ENCODE measurements around the gene NAA20.

The NAA20 gene, protein sequence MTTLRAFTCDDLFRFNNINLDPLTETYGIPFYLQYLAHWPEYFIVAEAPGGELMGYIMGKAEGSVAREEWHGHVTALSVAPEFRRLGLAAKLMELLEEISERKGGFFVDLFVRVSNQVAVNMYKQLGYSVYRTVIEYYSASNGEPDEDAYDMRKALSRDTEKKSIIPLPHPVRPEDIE

DNA sequence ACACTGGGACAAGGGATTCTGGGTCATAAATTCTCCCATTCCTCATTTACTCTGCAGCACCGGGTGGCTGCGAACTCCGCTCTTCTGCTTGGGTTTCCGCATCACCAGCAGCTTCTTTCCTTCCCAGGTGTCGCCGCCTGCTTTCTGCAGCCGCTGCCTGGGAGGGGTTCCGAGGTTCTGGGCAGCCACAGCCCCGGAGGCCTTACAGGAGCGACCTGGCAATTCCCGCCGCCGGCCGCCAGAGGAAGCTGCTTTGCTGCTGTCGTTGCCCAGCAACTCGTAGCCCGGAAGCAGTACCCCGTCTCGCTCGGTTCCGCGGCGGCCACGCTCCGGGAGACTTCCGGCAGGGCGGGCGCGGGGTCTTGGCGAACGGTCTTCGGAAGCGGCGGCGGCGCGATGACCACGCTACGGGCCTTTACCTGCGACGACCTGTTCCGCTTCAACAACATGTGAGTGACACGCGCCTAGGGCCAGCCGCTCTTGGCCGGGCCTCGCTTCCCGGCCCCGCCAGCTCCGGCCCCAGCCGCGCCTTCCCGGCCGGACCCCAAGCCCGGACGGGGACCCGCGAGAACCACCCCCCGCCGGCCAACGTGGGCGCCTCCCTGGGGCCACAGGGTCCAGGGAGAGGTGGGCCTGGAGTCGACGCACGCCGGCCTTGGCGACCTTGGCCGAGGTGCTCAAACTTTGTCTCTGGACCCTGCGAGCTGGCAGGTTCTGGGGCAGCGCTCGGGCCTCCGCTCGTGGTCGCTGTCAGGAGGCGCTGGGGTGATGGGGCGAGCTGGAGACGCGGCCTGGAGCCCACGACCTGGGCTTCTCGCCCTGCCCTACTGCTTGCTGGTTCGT, at the start of gene NAA20:
NAA20 (plus strand) TSS at position 362 of the 843 bp plus-strand sequence; CDS start at position 397, 35 bp downstream.
- peak; percentile 93 for DNase-seq

DNA sequence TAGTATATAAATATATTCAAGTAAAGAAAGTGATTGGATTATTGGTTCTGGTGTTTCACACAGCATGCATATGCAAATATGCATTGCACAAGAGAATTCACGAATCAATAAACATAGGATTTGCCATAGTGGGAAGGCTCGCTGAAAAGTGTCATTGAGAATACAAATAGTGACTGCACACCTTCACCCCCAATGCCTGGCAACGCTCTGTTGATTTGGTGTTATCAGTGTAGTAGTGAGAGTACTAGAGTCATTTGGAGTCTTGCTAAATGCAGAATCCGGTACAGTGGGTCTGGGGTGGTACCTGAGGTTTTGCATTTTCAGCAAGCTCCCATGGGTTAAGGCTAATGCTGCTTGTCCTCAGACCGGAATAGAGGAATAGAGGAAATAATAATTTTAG, 49.7 kb upstream of the NAA20 start:
- DNase-seq: no peak

DNA sequence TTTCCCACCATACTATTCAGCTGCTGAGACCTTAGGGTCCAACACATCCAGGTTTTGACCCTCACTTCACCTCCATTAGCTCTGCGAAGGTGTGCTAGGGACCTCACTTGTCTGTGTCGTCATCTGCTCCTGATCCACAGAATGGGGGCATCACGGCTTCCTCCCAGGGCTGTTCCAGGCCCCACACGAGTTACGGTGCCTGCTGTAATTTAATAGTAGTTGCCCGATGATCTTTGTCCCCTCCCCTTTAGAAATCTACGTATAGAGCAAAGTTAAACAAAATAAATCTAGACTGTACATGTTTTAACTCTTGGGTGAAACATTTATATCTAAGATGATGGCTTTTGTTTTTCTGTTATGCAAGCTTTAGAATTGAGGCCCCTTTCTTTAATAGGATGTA, 49.1 kb upstream of the NAA20 start:
- DNase-seq: no peak

DNA sequence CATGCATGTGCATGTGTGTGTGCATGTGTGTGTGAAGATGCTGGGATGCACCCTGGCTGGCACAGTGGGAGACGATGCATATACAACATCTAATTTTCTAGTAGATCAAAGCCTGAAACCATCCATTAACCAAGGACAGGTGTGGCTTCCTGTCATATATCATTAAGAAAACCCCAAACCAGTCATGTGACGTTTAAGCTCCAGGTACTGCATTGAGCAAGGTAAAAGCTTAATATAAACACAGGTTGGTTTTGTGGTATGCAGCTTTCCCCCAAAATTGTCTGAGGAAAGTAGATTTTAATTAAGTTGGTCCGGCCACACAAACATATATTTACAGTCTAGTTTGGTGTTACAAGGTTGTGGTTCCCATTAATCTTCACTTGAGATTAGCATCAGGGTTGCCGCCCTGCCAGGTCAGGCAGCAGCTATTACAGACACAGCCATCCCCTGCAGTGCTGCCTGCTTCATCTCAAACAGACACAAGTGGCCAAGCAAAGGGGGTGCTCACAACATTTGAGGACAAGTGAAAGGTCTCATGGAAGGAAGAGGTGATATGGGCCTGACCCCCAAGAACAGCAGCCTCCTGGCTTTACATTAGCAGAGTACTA, 48.6 kb upstream of the NAA20 start:
- DNase-seq: no peak

DNA sequence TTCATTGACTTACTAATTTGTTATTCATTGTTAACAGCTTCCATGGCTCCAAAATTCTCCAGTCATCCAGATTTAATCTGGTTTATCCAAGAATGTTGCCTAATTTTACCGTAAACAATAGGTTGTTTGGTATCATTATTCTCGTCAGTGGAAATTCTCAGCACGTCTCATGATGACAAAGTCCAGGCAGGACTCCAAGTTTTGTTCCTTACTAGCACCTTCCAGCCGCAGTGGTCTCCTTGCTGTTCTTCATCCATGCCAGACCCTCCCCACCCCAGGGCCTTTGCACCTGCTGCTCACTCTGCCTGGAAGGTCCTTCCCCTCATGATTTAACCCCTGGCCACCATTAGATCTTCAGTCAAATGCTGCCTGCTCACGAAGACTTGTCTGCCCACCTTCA, 48.1 kb upstream of the NAA20 start:
- no peak for DNase-seq

DNA sequence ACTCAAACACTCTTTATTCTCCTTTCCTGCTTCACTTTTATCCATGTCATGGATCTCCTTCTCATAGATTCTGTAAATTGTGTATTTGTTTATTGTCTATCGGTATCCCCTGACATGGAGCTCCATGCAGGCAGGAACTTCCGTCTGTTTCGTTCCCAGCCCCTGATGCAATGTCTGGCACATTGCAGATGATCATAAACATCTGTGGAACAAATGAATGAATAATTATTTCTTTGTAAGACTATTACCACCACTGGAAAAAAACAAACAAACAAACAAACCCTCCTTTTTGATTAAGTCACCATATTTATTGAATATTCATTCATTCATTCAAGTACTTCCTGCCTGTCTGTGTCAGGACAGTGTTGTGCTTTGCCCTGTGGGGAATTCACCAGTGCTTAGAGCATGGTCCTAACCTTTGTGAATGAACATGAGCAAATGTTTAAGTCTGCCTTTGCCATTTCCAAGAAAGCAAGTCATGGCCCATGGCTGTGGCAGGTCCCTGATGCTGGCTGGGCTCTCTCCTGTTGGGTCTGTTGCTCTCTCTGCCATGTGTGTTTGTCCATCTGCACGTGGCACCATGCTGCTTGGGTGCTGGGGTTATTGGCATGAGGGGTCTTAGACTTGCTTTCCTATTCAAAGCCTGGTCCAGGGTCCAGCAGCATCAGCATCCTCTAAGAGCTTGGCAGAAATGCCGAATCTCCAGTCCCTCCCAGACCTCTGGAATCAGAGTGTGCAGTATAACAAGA, 47.5 kb upstream of the NAA20 start:
- DNase-seq: no peak

DNA sequence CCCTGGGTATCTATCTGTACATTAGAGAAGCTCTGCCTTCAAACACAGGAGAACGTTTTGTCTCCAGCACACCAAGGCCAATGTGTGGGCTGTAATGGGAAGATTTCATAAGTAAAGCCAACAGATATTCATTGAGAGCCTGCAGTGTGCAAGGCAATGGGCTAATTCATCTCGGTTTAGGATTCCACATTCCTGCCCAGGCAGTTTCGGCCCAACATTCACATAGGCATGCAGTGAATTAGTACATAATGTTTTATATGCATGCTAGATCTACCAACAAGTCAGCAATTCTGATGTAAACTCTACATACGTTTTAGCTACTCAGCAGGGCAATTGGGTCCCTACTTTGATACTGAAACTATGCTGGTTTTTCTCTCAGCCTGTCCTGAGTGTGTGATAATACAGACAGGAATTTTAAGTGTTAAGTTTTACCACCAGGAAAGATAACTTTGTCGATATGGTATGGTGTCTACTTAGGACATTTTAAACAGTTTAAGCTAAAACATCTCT, 46.9 kb upstream of the NAA20 start:
- DNase-seq: no peak

DNA sequence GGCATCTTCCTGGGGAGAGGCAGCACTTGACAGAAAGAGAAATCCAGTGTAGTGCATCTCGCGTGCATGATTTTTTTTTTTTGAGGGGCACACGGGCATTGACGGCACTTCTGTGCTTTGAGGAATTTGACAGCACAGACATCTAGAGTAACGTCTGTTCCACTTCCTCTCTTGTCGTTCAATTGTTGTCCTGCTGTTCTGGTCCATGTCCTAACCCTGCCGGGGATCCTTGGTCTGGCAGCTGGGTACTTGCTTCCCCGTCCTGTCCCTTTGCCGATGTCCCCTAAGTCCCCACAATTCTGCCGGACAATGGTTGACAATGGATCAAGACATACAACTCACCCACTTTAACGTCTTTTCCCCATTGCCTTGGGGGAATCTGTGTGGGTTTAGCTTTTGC, 46.0 kb upstream of the NAA20 start:
- DNase-seq: no peak

DNA sequence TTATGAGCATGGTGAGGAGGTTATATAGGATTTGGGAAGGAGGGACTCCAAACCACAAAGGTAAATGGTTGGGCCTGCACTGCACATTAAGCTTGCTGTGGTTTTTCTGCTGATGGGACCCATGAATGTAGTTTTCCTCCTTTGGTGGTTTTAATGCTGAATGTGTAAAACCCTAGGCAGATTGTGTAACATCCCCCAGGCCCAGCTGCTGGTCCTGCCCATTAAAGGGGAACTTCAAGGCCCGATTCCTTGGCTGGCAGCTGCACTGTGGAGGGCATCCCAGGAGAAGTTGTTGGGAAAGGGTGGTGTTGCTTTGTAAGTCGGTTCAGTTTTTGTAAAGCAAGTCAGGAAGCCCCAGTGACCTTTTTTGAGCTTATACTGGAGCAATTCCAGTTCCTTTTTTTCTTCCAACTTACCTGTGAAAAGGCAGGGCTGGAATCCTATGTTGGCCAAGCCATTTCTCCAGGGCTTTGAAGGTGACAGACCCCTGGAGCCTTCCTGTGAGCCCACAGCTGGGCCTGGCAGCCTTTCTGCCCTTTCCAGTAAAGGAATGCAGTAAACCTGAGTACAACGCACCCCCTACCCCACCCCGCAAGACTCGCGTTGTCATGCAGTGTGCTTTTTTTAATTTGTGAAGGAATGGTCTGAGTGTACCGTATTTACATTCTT, 43.1 kb upstream of the NAA20 start:
- no peak for DNase-seq

DNA sequence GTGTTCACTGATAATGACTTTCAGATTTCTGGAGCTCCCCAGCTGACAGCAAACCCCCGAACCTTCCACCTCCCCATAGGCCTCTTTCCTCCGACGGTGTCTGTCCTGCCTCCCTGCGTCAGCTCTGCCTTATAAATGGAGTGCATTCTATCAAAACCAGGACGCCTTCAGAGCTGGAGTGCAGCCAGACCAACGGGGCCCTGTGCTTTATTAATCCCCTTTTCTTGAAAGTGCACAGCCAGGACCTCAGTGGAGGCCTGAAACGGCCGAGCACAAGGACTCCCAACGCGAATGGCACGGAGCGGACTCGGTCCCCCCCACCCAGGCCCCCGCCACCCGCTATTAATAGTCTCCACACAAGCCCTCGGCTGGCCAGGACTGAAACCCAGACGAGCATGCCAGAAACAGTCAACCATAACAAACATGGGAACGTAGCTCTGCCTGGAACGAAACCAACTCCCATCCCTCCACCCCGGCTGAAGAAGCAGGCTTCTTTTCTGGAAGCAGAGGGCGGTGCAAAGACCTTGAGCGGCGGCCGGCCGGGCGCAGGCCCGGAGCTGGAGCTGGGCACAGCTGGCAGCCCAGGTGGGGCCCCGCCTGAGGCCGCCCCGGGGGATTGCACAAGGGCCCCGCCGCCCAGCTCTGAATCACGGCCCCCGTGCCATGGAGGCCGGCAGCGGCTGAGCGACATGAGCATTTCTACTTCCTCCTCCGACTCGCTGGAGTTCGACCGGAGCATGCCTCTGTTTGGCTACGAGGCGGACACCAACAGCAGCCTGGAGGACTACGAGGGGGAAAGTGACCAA, 42.3 kb upstream of the NAA20 start:
- DNase-seq: no peak

DNA sequence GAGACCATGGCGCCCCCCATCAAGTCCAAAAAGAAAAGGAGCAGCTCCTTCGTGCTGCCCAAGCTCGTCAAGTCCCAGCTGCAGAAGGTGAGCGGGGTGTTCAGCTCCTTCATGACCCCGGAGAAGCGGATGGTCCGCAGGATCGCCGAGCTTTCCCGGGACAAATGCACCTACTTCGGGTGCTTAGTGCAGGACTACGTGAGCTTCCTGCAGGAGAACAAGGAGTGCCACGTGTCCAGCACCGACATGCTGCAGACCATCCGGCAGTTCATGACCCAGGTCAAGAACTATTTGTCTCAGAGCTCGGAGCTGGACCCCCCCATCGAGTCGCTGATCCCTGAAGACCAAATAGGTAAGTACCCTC, 41.7 kb upstream of the NAA20 start:
- no peak for DNase-seq

DNA sequence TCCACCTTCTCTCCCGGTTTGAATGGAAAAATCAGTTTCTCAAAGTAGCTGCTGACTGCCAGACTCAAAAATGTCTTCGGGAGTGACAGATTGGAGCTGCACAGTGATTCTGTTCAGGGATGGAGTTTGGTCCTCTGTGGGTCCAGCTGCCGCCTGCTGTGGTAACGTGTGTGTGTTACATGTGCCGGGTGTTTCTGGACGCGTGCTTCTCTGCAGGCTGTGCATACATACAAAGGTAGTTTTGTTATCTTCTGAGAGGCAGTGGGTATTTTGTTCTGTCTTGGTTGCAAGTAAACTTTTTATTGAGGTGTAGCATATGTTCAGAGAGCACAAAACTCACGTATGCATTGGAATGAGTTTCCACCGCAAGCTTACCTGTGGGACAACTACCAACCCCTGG, 41.3 kb upstream of the NAA20 start:
- DNase-seq: no peak

DNA sequence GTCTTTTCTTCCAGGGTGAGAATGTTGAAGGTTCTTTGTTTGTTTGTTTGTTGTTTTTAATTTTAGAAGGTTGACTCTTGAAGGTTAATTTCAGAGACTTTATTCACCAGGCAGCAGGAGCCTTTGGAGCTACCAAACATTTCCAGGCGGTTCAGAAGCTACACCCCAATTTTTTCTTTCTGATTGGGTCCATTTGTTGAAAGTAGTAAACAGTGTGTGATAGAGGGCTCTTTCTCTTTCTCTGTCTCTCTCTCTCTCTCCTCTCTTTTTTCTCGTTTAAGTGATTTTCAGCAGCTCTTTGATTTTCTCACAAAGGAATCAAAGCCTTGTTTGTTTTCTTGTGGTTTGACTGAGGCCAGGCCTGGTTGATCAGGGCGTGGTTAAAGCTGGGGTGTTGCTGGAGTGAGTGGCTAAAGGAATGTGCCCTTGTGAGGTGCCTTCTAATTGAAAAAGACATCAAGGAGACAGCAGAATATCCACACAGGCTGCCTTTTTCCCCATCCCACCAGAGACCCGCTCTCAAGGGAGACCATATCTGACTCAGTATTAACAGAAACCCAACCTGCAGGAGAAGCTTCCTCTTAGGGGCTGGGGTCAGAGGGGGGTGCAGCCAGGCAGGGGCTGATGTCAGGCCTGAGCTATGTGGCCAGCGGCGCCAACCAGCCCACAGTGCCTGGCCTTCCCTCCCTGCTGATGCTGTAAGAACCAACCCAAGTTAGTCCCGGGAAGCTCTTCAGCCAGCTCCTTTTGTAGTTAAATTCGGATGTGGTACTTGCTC, 40.4 kb upstream of the NAA20 start:
- no peak for DNase-seq

DNA sequence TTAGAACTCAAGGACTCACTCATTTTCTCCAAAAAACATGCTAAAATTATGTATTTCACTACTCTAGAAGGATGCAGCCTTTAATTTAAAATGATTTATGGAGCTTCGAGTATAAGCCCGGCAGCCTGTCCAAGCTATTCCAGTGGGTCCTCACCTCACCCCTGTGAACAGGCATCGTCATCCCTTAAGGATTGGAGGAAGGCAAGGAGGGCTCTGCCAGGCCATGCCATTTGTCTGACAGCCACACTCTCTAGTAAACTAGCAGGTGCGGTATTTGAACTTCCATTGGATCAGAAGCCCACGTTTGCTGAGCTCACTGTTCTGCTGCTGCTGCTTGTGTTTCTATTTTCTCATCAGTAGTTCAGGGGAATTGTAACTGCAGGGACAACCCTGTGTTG, 39.8 kb upstream of the NAA20 start:
- no peak for DNase-seq

DNA sequence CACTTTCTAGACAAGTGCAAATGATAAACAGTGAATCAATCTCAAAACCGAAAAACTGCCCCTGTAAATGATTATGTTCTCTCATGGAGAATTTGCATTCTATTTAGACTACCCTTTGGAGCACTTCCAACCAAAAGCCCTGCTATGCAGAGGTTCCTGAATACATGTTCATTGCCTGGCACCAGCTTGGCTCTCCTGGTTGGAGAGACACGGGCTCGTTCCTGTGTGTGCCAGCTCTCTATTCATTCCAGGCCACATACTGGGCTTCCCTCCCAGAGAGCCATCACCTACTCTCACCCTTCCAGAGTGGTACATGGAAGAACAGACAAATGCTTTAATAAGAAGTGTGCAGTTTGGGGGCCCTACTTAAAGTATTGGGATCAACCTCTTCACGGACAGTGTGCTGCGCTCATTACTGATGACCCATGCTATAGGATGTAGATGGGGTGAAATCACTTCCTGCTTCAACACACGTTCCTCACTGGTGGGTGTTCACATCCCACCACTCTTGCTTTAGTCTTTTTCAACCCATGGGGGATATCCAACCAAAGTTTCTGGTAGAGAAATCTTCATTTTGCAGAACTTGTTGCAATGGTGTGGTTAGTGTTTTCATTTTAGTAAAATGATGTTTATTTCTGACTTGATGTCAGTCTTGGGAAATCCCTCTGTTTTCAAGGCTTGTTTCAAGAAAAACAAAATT, 38.5 kb upstream of the NAA20 start:
- DNase-seq: no peak

DNA sequence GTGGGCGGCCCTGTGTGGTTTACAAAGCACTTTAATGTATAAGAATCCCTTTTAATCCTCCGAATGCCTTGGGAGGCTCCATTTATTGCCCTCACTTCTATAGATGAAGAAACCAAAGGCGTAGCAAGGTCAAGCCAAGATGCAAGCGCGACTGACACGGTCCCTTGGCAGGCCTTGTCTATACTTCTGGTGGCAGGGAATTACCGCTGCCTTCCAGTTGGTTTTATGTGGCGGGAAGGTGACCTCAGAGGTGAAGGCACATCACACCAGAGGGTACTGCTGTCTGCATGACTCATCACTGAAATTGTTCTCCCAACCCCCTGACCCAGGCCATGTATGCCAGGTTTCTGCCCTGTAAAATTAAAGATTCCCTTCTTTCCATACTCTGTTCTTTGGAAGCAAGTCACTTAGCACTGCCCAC, 36.1 kb upstream of the NAA20 start:
- DNase-seq: no peak

DNA sequence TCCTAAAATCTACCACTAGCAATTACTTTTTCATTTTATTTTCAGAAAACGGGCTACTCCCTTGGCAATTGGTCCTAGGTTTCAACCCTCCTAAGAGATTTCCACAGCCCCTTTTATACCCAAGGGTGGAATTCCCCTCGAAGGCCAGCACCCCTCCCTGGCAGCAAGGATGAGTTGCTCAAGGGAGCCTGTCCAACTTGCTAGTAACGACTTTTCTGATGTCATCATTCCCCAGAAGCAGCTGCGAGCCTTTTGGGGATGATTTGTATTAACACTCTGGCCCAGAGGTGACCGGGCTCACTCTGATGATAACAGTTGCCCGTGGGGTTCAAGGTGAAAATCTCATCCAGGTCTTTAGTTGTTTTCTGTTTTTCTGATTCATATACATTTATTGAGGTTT, 30.7 kb upstream of the NAA20 start:
- DNase-seq: no peak

DNA sequence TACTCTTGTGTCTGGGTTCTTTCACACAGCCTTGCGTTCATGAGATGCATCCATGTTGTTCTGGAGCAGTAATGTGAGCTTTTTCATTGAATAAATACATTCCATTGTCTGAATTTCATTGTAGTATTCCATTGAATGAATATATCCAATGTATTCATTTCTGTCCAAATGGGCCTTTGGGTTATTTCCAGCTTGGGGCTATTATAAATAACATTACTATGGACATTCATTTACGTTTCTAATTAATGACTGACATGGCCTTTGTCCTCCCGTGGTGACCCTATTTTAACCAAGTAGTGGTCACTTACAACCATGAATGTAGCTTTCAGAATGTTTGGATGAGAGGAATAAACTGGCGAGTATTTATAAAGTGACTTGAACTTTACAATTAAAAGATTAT, 30.1 kb upstream of the NAA20 start:
- DNase-seq: no peak

DNA sequence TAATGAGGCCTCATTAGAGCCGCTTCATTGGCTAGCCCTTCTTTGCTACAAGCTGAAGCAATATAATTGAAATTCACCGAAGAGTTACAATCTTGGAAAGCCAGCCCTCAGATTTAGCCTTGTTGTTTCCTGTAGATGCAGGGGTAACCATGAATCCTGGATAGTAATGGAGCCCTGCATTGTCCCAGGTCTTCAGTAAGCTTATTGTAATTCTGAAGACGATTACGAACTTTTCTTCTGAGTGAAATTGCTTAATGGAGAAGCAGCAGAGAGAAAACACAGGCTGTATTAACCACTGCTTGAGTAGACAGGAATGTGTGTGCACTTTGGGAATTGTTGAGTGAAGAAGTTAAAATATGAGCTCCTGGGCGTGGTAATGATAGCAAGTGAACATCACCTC, 26.3 kb upstream of the NAA20 start:
- DNase-seq: no peak

DNA sequence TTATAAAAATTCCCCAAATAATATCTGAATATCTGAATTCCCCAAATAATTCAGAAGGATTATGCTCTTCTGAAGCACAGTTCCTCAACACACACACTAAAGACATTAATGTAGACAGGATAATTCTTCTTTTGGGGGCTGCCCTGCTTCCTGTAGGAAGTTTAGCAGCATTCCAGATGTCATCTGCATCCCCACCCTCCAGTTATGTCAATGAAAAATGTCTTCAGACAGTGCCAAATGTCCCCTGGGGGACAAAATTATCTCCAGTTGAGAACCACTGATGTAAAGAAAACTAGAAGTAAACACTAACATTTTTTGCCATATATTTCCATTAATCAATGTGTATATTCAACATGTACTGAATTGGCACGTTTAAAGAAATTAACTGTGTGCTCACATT, 25.9 kb upstream of the NAA20 start:
- DNase-seq: no peak

Data from CD4-positive, alpha-beta T cell treated with Interleukin-6 for 4 hours (primary cell).